HepG2 (cell line): ENCODE data around the gene SERP1. TPM values are rescaled to one million over a fixed set of nuclear protein-coding genes. Genes with fewer than 3 reads are reported as not detected.

ENCODE experiments used
- BRF2 ChIP-seq: sonication (generic); formaldehyde crosslinking; IDR thresholded peaks from 2 replicates; pipeline ENCODE4 v1.8.1; 2022; ENCODE audit warnings: mild to moderate bottlenecking, missing genetic modification reagents
- CAMTA2 ChIP-seq: sonication (generic); formaldehyde crosslinking; IDR thresholded peaks from 2 replicates; pipeline ENCODE4 v1.4.0; 2020; ENCODE audit warnings: mild to moderate bottlenecking, missing genetic modification reagents, borderline replicate concordance
- EZH2 ChIP-seq: conservative IDR thresholded peaks from 2 replicates; pipeline ENCODE4 v1.6.1; 2012; ENCODE audit warnings: mild to moderate bottlenecking, low read depth, low read length, moderate library complexity
- HOXA3 ChIP-seq: sonication (generic); formaldehyde crosslinking; IDR thresholded peaks from 2 replicates; pipeline ENCODE4 v1.5.0; 2020; ENCODE audit warnings: missing genetic modification reagents
- MAF1 ChIP-seq: sonication (generic); formaldehyde crosslinking; IDR thresholded peaks from 2 replicates; pipeline ENCODE4 v1.5.0; 2020; ENCODE audit warnings: missing genetic modification reagents, borderline replicate concordance
- MAFG ChIP-seq: sonication (generic); formaldehyde crosslinking; IDR thresholded peaks from 2 replicates; pipeline ENCODE4 v1.5.1; 2020; ENCODE audit warnings: mild to moderate bottlenecking, missing genetic modification reagents
- MATR3 ChIP-seq: sonication (generic); formaldehyde crosslinking; IDR thresholded peaks from 2 replicates; pipeline ENCODE4 v1.4.0; 2020; ENCODE audit warnings: missing genetic modification reagents
- MTF2 ChIP-seq: sonication (generic); formaldehyde crosslinking; IDR thresholded peaks from 2 replicates; pipeline ENCODE4 v1.5.0; 2020; ENCODE audit warnings: missing genetic modification reagents, borderline replicate concordance
- NAIF1 ChIP-seq: sonication (generic); formaldehyde crosslinking; IDR thresholded peaks from 2 replicates; pipeline ENCODE4 v1.5.0; 2020; ENCODE audit warnings: mild to moderate bottlenecking, missing genetic modification reagents, borderline replicate concordance
- NR1H2 ChIP-seq: sonication (generic); formaldehyde crosslinking; IDR thresholded peaks from 2 replicates; pipeline ENCODE4 v1.8.1; 2022; ENCODE audit warnings: low read depth, missing genetic modification reagents, borderline replicate concordance
- NR2F2 ChIP-seq: IDR thresholded peaks from 2 replicates; pipeline ENCODE4 v1.6.1; 2012; ENCODE audit warnings: low read depth, inconsistent platforms, borderline replicate concordance
- RAD51 ChIP-seq: fragments of 450-650 bp; IDR thresholded peaks from 2 replicates; pipeline ENCODE4 v1.6.1; 2016; ENCODE audit warnings: borderline replicate concordance
- SMAD3 ChIP-seq: sonication (generic); formaldehyde crosslinking; IDR thresholded peaks from 2 replicates; pipeline ENCODE4 v1.4.0; 2020; ENCODE audit warnings: missing genetic modification reagents
- SPEN ChIP-seq: sonication (generic); formaldehyde crosslinking; IDR thresholded peaks from 2 replicates; pipeline ENCODE4 v1.5.1; 2020; ENCODE audit warnings: low read depth, mild to moderate bottlenecking, missing genetic modification reagents
- TBX3 ChIP-seq: fragments of 450-650 bp; IDR thresholded peaks from 2 replicates; pipeline ENCODE4 v1.6.1; 2017; ENCODE audit warnings: antibody characterized with exemption, mild to moderate bottlenecking, inconsistent platforms, borderline replicate concordance
- TRIM24 ChIP-seq: sonication (generic); formaldehyde crosslinking; IDR thresholded peaks from 2 replicates; pipeline ENCODE4 v1.8.0; 2022; ENCODE audit warnings: mild to moderate bottlenecking, missing genetic modification reagents
- ZBTB34 ChIP-seq: sonication (generic); formaldehyde crosslinking; IDR thresholded peaks from 2 replicates; pipeline ENCODE4 v1.8.0; 2022; ENCODE audit warnings: mild to moderate bottlenecking, missing genetic modification reagents
- ZBTB42 ChIP-seq: sonication (generic); formaldehyde crosslinking; IDR thresholded peaks from 2 replicates; pipeline ENCODE4 v1.5.0; 2020; ENCODE audit warnings: mild to moderate bottlenecking, missing genetic modification reagents
- ZFP1 ChIP-seq: IDR thresholded peaks from 2 replicates; pipeline ENCODE4 v1.6.1; 2016
- ZKSCAN1 ChIP-seq: fragments of 150-350 bp; IDR thresholded peaks from 2 replicates; pipeline ENCODE4 v1.6.1; 2014; ENCODE audit warnings: low read length
- ZNF180 ChIP-seq: sonication (generic); formaldehyde crosslinking; IDR thresholded peaks from 2 replicates; pipeline ENCODE4 v1.4.0; 2020; ENCODE audit warnings: low read depth, missing genetic modification reagents, borderline replicate concordance
- ZNF317 ChIP-seq: sonication (generic); formaldehyde crosslinking; IDR thresholded peaks from 2 replicates; pipeline ENCODE4 v1.5.0; 2020; ENCODE audit warnings: mild to moderate bottlenecking, missing genetic modification reagents
- ZNF451 ChIP-seq: sonication (generic); formaldehyde crosslinking; IDR thresholded peaks from 2 replicates; pipeline ENCODE4 v1.5.0; 2020; ENCODE audit warnings: mild to moderate bottlenecking, missing genetic modification reagents
- ZNF501 ChIP-seq: sonication (generic); formaldehyde crosslinking; IDR thresholded peaks from 2 replicates; pipeline ENCODE4 v1.5.1; 2020; ENCODE audit warnings: mild to moderate bottlenecking, moderate library complexity, missing genetic modification reagents
- ZNF674 ChIP-seq: sonication (generic); formaldehyde crosslinking; IDR thresholded peaks from 2 replicates; pipeline ENCODE4 v1.5.0; 2020; ENCODE audit warnings: low read depth, mild to moderate bottlenecking, missing genetic modification reagents
- ZNF709 ChIP-seq: sonication (generic); formaldehyde crosslinking; IDR thresholded peaks from 2 replicates; pipeline ENCODE4 v1.5.0; 2020; ENCODE audit warnings: mild to moderate bottlenecking, missing genetic modification reagents
- ZNF740 ChIP-seq: sonication (generic); formaldehyde crosslinking; IDR thresholded peaks from 2 replicates; pipeline ENCODE4 v1.4.0; 2020; ENCODE audit warnings: missing genetic modification reagents
- ZNF879 ChIP-seq: sonication (generic); formaldehyde crosslinking; IDR thresholded peaks from 2 replicates; pipeline ENCODE4 v1.8.1; 2023; ENCODE audit warnings: missing genetic modification reagents
- polyA plus RNA-seq, 8 experiments: library from polyadenylated mRNA; depleted of rRNA in 3 of 8; stranded (reverse) in 7 of 8; unstranded in 1 of 8; fragments of >200 nt; fragmentation: Illumina TruSeq in 4 of 8; extraction: Trizol in 4 of 8; gene quantifications; 2 replicates each; pipeline versions ENCODE4 v1.2.1 to v1.2.3, GENCODE V29; 2011 to 2016; ENCODE audit warnings: low read depth in 4 of 8, missing spikeins in 1 of 8, mixed read lengths in 1 of 8; ENCODE audit not compliant: insufficient read depth in 1 of 8
- total RNA-seq, 5 experiments: library from RNA; depleted of rRNA; stranded (reverse); fragments of >200 nt; fragmentation: Illumina TruSeq; extraction: Trizol; gene quantifications; 2 replicates each; pipeline ENCODE4 v1.2.3, GENCODE V29; 2016; ENCODE audit warnings: low read depth in 1 of 5
- TF ChIP-seq, protein P1 (sequence below): sonication (generic); formaldehyde crosslinking; IDR thresholded peaks from 2 replicates; pipeline ENCODE4 v1.4.0; 2020; ENCODE audit warnings: missing genetic modification reagents

The SERP1 gene
- total and polyA plus RNA-seq, 2 of the 13 experiments (the other 11 are each of a cell fraction or from before 2014, with no cell fraction given): 61.2 to 95.0 TPM

DNA sequence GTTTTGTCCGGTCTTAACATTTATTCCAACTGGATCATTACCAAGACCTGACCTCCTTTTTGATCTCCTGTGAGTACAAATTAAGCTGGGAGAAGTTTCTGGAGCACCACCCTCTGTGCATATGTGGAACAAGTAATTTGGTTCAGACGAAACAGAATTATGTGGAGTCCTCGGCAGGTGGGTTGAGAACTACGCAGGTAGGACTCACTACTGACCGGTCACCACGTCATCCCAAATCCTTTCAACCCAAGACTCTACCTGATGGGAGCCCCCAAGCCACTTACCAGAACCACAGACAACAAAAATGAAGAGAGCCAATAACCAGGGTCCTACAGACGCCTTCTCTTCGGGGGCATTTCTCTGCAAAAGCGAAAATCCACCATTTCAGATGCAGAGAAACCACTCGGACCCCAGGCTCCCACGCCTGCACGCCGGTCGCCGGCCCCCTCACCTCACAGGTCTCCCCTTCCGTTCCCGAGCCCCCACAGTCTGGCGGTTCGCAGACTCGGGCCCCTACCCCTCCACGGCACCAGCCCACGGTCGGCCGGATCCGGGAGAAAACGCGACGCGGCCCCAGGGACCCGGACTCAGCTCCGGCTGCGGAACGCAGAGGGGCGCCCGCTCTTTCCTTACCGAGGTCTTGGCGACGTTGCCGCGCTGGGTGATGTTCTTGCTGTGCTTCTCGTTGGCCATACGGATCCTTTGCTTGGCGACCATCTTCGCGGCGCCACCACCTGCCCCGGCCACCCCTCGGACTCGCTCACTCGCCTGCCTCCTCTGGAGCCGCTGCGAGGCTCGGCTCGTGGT lies 674 bp downstream of the SERP1 start (continued):
- TF ChIP-seq ZBTB34 (CRISPR knock-in tag): no peak
- TF ChIP-seq SPEN: no peak
- TF ChIP-seq ZNF879: no peak
- TF ChIP-seq ZKSCAN1: no peak
- no peak for TF ChIP-seq SMAD3
- TF ChIP-seq ZNF180 (CRISPR knock-in tag): no peak
- peak; percentile 28; the same call in 1 of the 2 replicates for TF ChIP-seq ZBTB42 (CRISPR knock-in tag)
- TF ChIP-seq CAMTA2 (CRISPR knock-in tag): no peak
- TF ChIP-seq MATR3 (CRISPR knock-in tag): no peak
- peak; percentile 72 for TF ChIP-seq NR1H2 (CRISPR knock-in tag)
- no peak for TF ChIP-seq ZNF451 (CRISPR knock-in tag)
- no peak for TF ChIP-seq TRIM24
- TF ChIP-seq ZFP1 (CRISPR knock-in tag): no peak
- peak; percentile 85 for TF ChIP-seq BRF2 (CRISPR knock-in tag)
- TF ChIP-seq ZNF317 (CRISPR knock-in tag): no peak
- TF ChIP-seq ZNF740 (CRISPR knock-in tag): no peak
- no peak for TF ChIP-seq EZH2
- no peak for TF ChIP-seq RAD51
- no peak for TF ChIP-seq ZNF709 (CRISPR knock-in tag)
- TF ChIP-seq ZNF674 (CRISPR knock-in tag): no peak
- TF ChIP-seq ZNF501 (CRISPR knock-in tag): no peak
- no peak for TF ChIP-seq NAIF1 (CRISPR knock-in tag)
- TF ChIP-seq, protein P1, sequence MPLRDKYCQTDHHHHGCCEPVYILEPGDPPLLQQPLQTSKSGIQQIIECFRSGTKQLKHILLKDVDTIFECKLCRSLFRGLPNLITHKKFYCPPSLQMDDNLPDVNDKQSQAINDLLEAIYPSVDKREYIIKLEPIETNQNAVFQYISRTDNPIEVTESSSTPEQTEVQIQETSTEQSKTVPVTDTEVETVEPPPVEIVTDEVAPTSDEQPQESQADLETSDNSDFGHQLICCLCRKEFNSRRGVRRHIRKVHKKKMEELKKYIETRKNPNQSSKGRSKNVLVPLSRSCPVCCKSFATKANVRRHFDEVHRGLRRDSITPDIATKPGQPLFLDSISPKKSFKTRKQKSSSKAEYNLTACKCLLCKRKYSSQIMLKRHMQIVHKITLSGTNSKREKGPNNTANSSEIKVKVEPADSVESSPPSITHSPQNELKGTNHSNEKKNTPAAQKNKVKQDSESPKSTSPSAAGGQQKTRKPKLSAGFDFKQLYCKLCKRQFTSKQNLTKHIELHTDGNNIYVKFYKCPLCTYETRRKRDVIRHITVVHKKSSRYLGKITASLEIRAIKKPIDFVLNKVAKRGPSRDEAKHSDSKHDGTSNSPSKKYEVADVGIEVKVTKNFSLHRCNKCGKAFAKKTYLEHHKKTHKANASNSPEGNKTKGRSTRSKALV: no peak
- no peak for TF ChIP-seq MTF2 (CRISPR knock-in tag)
- TF ChIP-seq MAFG: no peak
- TF ChIP-seq MAF1: no peak
- no peak for TF ChIP-seq HOXA3 (CRISPR knock-in tag)
- TF ChIP-seq NR2F2: no peak
- TF ChIP-seq TBX3: no peak
